Natural killer cell (primary cell): Measurements from ENCODE around the gene IMPG2. TPM values are rescaled to one million over a fixed set of nuclear protein-coding genes. Genes with fewer than 3 reads are reported as not detected.

Experiments
- ATAC-seq, 3 donors: fragments of 150-1000 bp in 2 of 3; fragments of 200-7000 bp in 1 of 3; cut with Tn5 transposase; 1 replicate in 1 of 3; 2 replicates in 2 of 3; pipeline ENCODE4 v1.10.0; 2021; ENCODE audit warnings: mild to moderate bottlenecking in 2 of 3, moderate library complexity in 2 of 3
- DNase-seq, 2 donors: peaks; one replicate each; pipeline versions ENCODE4 v3.0.0 to v3.0.0-alpha.2; 2013 to 2021; ENCODE audit warnings: mixed read lengths in 1 of 2
- H3K27ac ChIP-seq: one replicate; pipeline ENCODE4 v1.5.1; 2013; ENCODE audit warnings: mild to moderate bottlenecking, low read length
- H3K27me3 ChIP-seq: one replicate; pipeline ENCODE4 v1.6.1; 2013; ENCODE audit warnings: low read length; ENCODE audit not compliant: control insufficient read depth, insufficient read depth
- H3K36me3 ChIP-seq: one replicate; pipeline ENCODE4 v1.6.1; 2013; ENCODE audit warnings: low read length; ENCODE audit not compliant: control insufficient read depth, insufficient read depth
- H3K4me1 ChIP-seq: one replicate; pipeline ENCODE4 v1.6.1; 2013; ENCODE audit warnings: low read length; ENCODE audit not compliant: control insufficient read depth, insufficient read depth
- H3K4me3 ChIP-seq: one replicate; pipeline ENCODE4 v1.5.1; 2013; ENCODE audit warnings: low read length
- H3K9me3 ChIP-seq: one replicate; pipeline ENCODE4 v1.6.1; 2013; ENCODE audit warnings: low read length; ENCODE audit not compliant: control insufficient read depth, insufficient read depth
- H3K27ac Mint-ChIP-seq, 2 donors: one replicate each; pipeline ENCODE4 v1.8.0; 2022; ENCODE audit warnings: mild to moderate bottlenecking in 2 of 2, mixed read lengths in 2 of 2, moderate library complexity in 1 of 2
- H3K27me3 Mint-ChIP-seq, 2 donors: one replicate each; pipeline ENCODE4 v1.8.0; 2022; ENCODE audit warnings: low read depth in 2 of 2, mixed read lengths in 2 of 2
- H3K36me3 Mint-ChIP-seq: one replicate; pipeline ENCODE4 v1.8.0; 2022; ENCODE audit warnings: mixed read lengths
- H3K4me1 Mint-ChIP-seq, 2 donors: one replicate each; pipeline ENCODE4 v1.8.0; 2022; ENCODE audit warnings: mixed read lengths in 2 of 2
- H3K4me3 Mint-ChIP-seq: one replicate; pipeline ENCODE4 v1.8.0; 2022; ENCODE audit warnings: mild to moderate bottlenecking, moderate library complexity, mixed read lengths
- H3K9me3 Mint-ChIP-seq, 2 donors: one replicate each; pipeline ENCODE4 v1.8.0; 2022; ENCODE audit warnings: mixed read lengths in 2 of 2
- CTCF ChIP-seq: fragments of 200-600 bp; IDR thresholded peaks from one replicate; pipeline ENCODE4 v1.8.0; 2022; ENCODE audit warnings: antibody characterized with exemption
- intact Hi-C: fragments of 100-400 bp; cut with micrococcal nuclease; formaldehyde crosslinking; loops from one replicate; pipeline ENCODE4 v1.14.2; 2022
- total RNA-seq, 4 donors: library from RNA; stranded (reverse); fragments of 120-200 nt in 1 of 4; gene quantifications; one replicate each; pipeline versions ENCODE4 v1.2.3 to v1.2.4, GENCODE V29; 2013 to 2022

IMPG2 gene
- total RNA-seq, 3 donors from 2014 or later (not counting 1 experiment from before 2014, with no cell fraction given), result 0.52 to 0.73 (median 0.72) TPM

- DNase-seq, result no peak
- H3K4me3 Mint-ChIP-seq, result no peak overlapping the region
- no peak overlapping the region for H3K27ac Mint-ChIP-seq
- ATAC-seq, result no peak
- intact Hi-C loops, result no loop called here
- H3K27me3 ChIP-seq, result no peaks in the 10 kb centered on the region
- no peak overlapping the region for H3K27ac ChIP-seq
- H3K4me3 ChIP-seq, result no peak overlapping the region
- no peaks in the 10 kb centered on the region for H3K9me3 ChIP-seq
- H3K36me3 Mint-ChIP-seq, result no peaks in the 10 kb centered on the region
- H3K9me3 Mint-ChIP-seq, result no peaks in the 10 kb centered on the region
- no peak for TF ChIP-seq CTCF
- H3K4me1 ChIP-seq, result no peaks in the 10 kb centered on the region
- no peaks in the 10 kb centered on the region for H3K4me1 Mint-ChIP-seq
- no peaks in the 10 kb centered on the region for H3K36me3 ChIP-seq
- H3K27me3 Mint-ChIP-seq, result no peaks in the 10 kb centered on the region
Observed at GRCh38 chr3:101266566-101266965, 53.8 kb downstream of the IMPG2 start.

GRCh38 chr3:101266071-101266470 is 54.3 kb downstream of the IMPG2 start:
- ATAC-seq (no peak), DNase-seq (no peak)
- H3K27ac Mint-ChIP-seq, result no peak overlapping the region
- no peaks in the 10 kb centered on the region for H3K9me3 ChIP-seq
- H3K27me3 Mint-ChIP-seq, result no peaks in the 10 kb centered on the region
- no peak overlapping the region for H3K27ac ChIP-seq
- H3K36me3 Mint-ChIP-seq, result no peaks in the 10 kb centered on the region
- no peaks in the 10 kb centered on the region for H3K36me3 ChIP-seq
- TF ChIP-seq CTCF, result no peak
- H3K4me1 ChIP-seq, result no peaks in the 10 kb centered on the region
- H3K4me3 Mint-ChIP-seq, result no peak overlapping the region
- no peak overlapping the region for H3K4me3 ChIP-seq
- H3K9me3 Mint-ChIP-seq, result no peaks in the 10 kb centered on the region
- intact Hi-C loops, result no loop called here
- no peaks in the 10 kb centered on the region for H3K27me3 ChIP-seq
- no peaks in the 10 kb centered on the region for H3K4me1 Mint-ChIP-seq

- intact Hi-C loops, result no loop called here
- DNase-seq, result no peak
- H3K36me3 Mint-ChIP-seq, result no peaks in the 10 kb centered on the region
- no peak overlapping the region for H3K4me3 Mint-ChIP-seq
- H3K36me3 ChIP-seq, result no peaks in the 10 kb centered on the region
- no peaks in the 10 kb centered on the region for H3K9me3 ChIP-seq
- no peaks in the 10 kb centered on the region for H3K27me3 Mint-ChIP-seq
- H3K27ac ChIP-seq, result no peak overlapping the region
- no peak for ATAC-seq
- no peak overlapping the region for H3K27ac Mint-ChIP-seq
- H3K9me3 Mint-ChIP-seq, result no peaks in the 10 kb centered on the region
- no peaks in the 10 kb centered on the region for H3K4me1 Mint-ChIP-seq
- H3K4me1 ChIP-seq, result no peaks in the 10 kb centered on the region
- no peaks in the 10 kb centered on the region for H3K27me3 ChIP-seq
- TF ChIP-seq CTCF, result no peak
- no peak overlapping the region for H3K4me3 ChIP-seq
Observed at GRCh38 chr3:101262393-101263240, 57.8 kb downstream of the IMPG2 start.

GRCh38 chr3:101261506-101261905 is 58.9 kb downstream of the IMPG2 start:
- Mint-ChIP-seq H3K36me3 (no peaks in the 10 kb centered on the region), H3K27me3 (no peaks in the 10 kb centered on the region), H3K4me3 (no peak overlapping the region), H3K27ac (no peak overlapping the region), H3K4me1 (no peaks in the 10 kb centered on the region), H3K9me3 (no peaks in the 10 kb centered on the region)
- H3K4me1 ChIP-seq, result no peaks in the 10 kb centered on the region
- no peaks in the 10 kb centered on the region for H3K27me3 ChIP-seq
- intact Hi-C loops, result no loop called here
- no peak overlapping the region for H3K27ac ChIP-seq
- no peaks in the 10 kb centered on the region for H3K9me3 ChIP-seq
- no peak overlapping the region for H3K4me3 ChIP-seq
- ATAC-seq (no peak), DNase-seq (no peak)
- H3K36me3 ChIP-seq, result no peaks in the 10 kb centered on the region
- TF ChIP-seq CTCF, result no peak
